Measurements from ENCODE around the gene ARHGAP26.
"Not testable (repeated sequence)": the region's sequence is repeated elsewhere in the genome, so short reads cannot be mapped to it uniquely, and the experiment has no call there.

ARHGAP26 gene

GRCh38 chr5:143076377-143076776, 306.2 kb downstream of the ARHGAP26 start:
- no peak for DNase-seq

GRCh38 chr5:143077453-143078103, 307.4 kb downstream of the ARHGAP26 start:
- no peak for DNase-seq

- DNase-seq: no peak
These were observed 308.1 kb downstream of the ARHGAP26 start for GRCh38 chr5:143078313-143078712.

GRCh38 chr5:143078971-143079370, 308.8 kb downstream of the ARHGAP26 start:
- no peak for DNase-seq

GRCh38 chr5:143080407-143080806, 310.2 kb downstream of the ARHGAP26 start:
- DNase-seq: no peak

GRCh38 chr5:143080982-143081381, 310.8 kb downstream of the ARHGAP26 start:
- DNase-seq: no peak

GRCh38 chr5:143083006-143083405, 312.8 kb downstream of the ARHGAP26 start:
- no peak for DNase-seq

- DNase-seq: no peak
These were observed 314.2 kb downstream of the ARHGAP26 start for GRCh38 chr5:143084407-143084806.

- DNase-seq: no peak
These were observed 315.2 kb downstream of the ARHGAP26 start for GRCh38 chr5:143085319-143085917.

GRCh38 chr5:143086546-143086907, 316.4 kb downstream of the ARHGAP26 start:
- DNase-seq: no peak

- DNase-seq: no peak
These were observed 316.9 kb downstream of the ARHGAP26 start for GRCh38 chr5:143086908-143087637.

GRCh38 chr5:143088702-143089101, 318.5 kb downstream of the ARHGAP26 start:
- DNase-seq: not testable (repeated sequence)

- not testable (repeated sequence) for DNase-seq
These were observed 319.9 kb downstream of the ARHGAP26 start for GRCh38 chr5:143090044-143090443.

GRCh38 chr5:143092711-143093451, 322.7 kb downstream of the ARHGAP26 start:
- not testable (repeated sequence) for DNase-seq

GRCh38 chr5:143093452-143094086, 323.4 kb downstream of the ARHGAP26 start:
- DNase-seq: no peak

- DNase-seq: peak; percentile 26
These were observed 323.9 kb downstream of the ARHGAP26 start for GRCh38 chr5:143094087-143094521.

- not testable (repeated sequence) for DNase-seq
These were observed 324.4 kb downstream of the ARHGAP26 start for GRCh38 chr5:143094608-143095007.

GRCh38 chr5:143101121-143101520, 330.9 kb downstream of the ARHGAP26 start:
- no peak for DNase-seq

GRCh38 chr5:143101725-143102386, 331.7 kb downstream of the ARHGAP26 start:
- DNase-seq: no peak

- no peak for DNase-seq
These were observed 332.2 kb downstream of the ARHGAP26 start for GRCh38 chr5:143102411-143102810.

GRCh38 chr5:143105216-143105905, 335.2 kb downstream of the ARHGAP26 start:
- DNase-seq: no peak

GRCh38 chr5:143106174-143106573, 336.0 kb downstream of the ARHGAP26 start:
- peak; percentile 28 for DNase-seq
